GM18873 (cell line): ENCODE data around the gene SNPH.

Experiments
- ATAC-seq: cut with Tn5 transposase; IDR thresholded peaks from one replicate; pipeline ENCODE4 v1.9.1; 2021; ENCODE audit warnings: mild to moderate bottlenecking, moderate library complexity, moderate number of reproducible peaks; ENCODE audit not compliant: unreplicated experiment, low FRiP score

The SNPH gene

GRCh38 chr20:1286267-1287024 is 20.4 kb downstream of the SNPH start:
- ATAC-seq, result no peak

GRCh38 chr20:1287306-1287705 is 21.2 kb downstream of the SNPH start:
- ATAC-seq, result no peak

- ATAC-seq, result no peak
These were observed 21.9 kb downstream of the SNPH start for GRCh38 chr20:1287787-1288569.

DNA sequence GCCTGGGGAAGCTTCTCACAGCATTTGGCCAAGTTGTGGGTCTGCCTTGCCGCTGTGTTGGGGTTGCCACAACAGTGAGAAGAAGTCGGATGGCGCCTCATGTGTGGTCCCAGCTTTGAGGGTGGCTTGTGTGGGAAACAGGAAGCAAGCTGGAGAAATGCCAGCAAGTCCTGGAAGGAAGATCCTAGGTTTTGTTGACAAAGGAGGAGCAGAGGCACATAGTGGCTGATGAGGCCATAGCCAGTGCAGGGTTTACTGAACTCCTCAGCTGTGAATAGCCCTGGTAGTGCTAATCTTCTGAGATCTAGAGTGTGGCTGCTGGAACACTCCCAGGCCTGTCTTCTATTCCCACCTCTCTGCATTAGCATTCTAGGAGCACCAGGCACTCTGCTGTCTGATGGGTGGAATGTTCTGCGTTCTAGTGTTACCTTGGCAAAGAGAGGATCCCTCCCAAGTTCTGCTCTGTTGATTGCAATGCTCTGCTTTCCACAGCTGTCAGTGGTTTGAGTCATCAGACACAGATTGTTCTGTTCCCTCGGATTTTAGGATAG is 25.2 kb downstream of the SNPH start:
- no peak for ATAC-seq

DNA sequence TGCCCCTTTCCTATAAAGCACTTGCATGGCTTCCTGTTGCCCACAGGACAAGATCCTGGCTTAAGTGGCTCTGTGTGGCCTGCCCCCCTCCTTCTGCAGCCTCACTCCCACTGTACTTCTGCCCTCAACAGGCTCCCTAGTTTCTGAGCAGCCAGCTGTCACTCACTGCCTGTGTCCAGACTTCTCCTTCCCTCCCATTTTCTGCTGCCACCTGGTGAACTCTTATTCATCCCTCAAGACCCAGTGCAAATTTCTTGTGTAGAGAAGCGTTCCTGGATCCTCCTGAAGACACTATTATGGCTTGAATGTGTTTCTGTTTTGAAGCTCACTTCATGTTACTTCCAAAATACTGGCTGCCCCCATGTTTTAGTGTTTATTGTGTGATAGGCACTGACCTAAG is 26.5 kb downstream of the SNPH start:
- ATAC-seq, result no peak

GRCh38 chr20:1293641-1294379 is 27.7 kb downstream of the SNPH start:
- ATAC-seq, result no peak

DNA sequence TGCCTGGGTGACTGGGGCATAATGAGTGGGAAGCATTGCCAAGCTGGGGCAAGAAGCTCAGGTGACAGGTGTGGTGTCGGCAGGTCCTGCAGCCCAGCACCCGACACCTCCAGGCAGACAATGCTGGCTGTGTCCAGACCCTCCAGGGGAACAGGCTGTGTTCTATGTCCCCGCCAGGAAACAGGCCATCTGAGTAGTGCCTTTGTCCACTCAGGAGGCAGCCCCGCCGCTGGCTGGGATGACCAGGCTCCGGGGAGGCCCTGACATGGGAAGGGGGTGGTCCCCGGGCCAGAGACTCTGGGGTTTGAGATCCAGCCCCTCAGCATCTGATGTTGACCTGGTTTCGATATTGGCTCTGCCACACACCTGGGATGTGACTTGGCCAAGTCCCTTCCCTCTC is 28.4 kb downstream of the SNPH start:
- ATAC-seq, result no peak

- ATAC-seq, result no peak
These were observed 29.3 kb downstream of the SNPH start for GRCh38 chr20:1295276-1295930.

DNA sequence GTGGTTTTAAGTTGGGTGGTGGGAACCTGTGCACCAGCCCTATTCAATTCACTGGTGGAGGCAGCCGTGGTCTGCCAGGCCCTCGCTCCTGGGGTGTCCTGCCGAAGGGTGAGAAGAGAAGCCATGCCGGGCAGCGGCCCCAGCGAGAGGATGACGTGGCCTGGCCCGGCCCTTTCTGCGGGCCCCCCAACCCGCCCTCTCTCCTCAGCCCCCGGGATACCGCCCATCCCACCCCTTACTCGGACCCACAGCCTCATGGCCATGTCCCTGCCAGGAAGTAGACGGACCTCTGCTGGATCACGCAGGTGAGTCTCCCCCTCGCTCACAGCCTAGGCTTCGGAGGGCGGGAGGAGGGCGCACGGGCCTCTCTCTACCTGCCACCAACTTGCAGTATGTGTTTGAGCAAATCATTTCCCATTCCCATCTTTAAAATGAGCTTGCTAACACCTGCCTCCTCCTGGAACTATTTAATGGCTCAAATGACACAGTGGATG is 30.1 kb downstream of the SNPH start:
- ATAC-seq, result no peak

DNA sequence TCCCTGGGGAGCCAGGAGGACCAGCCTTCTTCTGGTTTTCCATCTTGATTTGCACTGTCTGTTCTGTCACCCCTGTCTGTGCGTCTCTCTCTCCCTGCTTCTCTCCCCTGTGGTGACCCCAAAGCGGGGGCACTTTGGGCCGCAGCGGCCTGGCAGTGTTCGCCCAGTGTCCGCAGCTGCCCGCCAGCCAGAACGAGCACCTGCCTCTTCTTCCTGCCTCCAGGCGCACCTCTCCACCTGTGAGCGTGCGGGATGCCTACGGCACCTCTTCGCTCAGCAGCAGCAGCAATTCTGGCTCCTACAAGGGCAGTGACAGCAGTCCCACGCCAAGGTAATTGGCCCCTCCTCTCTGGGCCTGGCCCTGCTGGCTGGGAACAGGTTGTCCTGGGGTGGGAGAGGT is 30.8 kb downstream of the SNPH start:
- ATAC-seq, result no peak

DNA sequence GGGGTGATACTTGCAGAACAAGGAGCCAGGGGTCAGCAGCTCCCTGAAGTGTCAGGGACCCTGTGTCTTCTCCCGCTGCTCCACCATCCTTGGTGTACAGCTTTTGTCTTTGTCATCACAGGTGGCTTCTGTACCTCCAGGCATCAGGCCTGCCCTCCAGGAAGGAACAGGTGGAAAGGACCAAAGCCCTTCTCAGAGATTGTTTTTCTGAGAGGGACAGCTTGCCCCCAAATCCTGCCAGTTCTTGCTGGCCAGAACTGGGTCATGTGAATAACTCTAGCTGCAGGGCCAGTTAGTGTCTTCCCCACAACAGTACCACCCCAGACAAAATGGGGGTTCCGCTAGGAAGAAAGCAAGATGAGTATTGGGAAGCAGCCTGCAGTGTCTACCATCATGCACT is 31.4 kb downstream of the SNPH start:
- ATAC-seq, result no peak

DNA sequence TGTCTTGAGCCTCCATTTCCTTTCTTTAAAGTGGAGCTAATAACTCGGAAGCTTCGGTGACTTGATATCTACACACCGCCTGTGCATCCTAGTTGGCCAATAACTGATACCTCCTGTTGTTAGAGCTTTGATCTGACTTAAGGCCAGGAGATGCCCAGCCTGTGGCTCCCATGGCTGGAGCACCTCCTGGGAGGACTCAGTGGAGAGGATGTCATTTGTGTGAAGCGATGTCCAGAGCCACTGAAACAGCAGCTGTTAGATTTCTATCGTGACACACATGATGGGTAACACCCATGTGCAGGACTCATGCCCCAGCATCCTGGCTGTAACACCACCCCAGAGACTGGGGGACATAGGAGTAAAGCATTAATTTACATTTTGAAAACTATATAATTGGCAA is 32.1 kb downstream of the SNPH start:
- no peak for ATAC-seq

- no peak for ATAC-seq
These were observed 32.9 kb downstream of the SNPH start for GRCh38 chr20:1298888-1299511.

- ATAC-seq, result no peak
These were observed 33.4 kb downstream of the SNPH start for GRCh38 chr20:1299522-1299921.

- ATAC-seq, result no peak
These were observed 34.2 kb downstream of the SNPH start for GRCh38 chr20:1300083-1300840.

DNA sequence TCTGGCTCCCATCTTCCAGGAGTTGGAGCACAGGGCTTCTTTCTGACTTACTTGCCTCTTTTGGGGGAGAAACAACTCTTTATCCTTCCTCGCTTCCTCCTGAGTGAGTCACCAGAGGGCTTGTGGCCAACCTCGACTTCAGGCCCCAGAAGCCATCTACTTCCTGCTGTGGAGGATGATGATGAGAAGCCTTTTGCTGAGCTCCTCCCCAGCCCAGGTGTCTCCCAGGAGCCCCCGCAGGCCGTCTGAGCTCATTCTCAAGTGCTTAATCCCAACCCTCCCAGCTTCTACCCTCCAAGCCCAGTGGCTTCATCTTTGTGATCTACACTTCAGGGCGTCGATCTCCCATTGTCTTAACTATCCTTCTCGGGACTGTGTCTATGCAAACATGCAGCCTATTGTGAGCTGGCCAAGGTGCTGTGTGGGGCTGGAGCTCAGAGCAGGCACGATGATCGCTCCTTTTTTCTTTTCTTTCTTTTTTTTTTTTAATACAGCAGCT is 35.0 kb downstream of the SNPH start:
- no peak for ATAC-seq

GRCh38 chr20:1302685-1303541 is 36.8 kb downstream of the SNPH start:
- no peak for ATAC-seq
